Kidney tubule cell (primary cell): ENCODE data around the gene DENND4B.

Source experiments
- DNase-seq: peaks from one replicate; pipeline ENCODE4 v3.0.0-alpha.2; 2018; ENCODE audit warnings: low spot score

DENND4B gene

DNA sequence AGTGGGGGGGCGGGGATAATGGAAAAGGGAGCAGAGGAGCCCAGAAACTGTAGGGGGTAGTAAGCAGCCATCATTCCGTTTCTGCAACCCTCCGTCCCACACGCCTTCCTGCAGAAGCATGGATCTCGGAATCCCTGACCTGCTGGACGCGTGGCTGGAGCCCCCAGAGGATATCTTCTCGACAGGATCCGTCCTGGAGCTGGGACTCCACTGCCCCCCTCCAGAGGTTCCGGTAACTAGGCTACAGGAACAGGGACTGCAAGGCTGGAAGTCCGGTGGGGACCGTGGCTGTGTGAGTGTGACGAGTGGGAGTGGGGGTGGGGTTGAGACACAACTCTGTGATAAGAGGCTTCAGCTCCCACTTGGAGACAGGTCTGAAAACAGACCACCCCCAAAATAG, 21.9 kb upstream of the DENND4B start:
- no peak for DNase-seq

DNA sequence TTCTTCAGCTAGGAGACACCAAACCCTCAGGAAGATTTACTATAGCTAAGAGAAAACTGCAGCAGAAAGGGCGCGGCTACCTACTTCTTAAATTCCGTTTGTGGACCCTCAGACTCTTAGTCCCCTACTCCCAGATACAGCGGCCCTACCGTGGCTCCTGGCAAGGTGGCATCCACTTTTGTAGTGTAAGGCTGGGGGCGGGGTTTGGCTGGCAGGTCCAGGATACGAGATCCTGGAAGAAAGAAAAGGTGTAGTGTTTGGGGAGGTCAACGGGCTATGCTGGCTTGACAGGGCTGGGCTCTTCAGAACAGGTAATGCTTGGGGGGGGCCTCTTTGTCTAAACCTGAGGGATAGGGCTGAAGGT, 21.5 kb upstream of the DENND4B start:
- no peak for DNase-seq

DNA sequence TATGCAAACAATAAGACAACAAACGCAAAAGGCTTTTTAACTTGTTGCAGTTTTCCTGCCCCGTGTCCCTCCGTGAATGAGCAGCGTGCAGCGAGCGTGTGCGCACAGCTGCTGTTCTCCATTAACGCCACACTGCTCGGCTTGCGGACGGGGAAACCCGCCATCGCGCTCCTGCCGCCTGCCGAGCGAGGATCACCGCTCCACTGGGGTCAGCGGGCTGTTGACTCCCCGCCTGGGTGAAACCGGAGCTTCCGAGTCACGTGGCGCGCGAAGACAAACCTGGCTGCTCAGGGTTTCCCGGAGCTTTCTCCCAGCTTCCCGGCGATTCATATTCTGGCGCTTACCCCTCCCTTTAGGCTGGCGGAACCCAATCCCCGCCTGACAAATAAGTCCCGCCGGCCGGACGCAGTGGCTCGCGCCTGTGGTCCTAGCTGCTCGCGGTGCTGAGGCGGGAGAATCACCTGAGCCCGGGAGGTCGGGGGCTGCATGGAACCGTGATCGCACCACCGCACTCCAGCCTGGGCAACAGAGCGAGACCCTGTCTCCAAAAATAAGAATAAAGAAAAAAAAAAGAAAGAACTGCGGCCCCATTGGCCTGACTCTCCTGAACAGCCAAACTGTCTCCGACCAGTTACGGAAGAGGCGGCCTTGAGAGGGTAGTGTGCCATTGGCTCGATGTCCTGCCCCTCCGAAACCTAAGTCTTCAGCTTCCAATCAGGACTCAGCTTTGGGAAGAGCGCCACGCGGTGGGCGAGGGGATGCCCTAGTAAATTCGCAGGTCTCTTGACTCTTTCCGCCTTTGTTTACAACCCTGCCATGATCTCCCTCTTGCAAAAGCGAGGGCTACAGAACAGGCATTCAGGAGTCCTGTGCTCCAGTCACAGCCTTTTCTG, 20.8 kb upstream of the DENND4B start, which contains the start of gene CREB3L4:
TSS of gene CREB3L4 (plus strand) at position 796 of the 893 bp plus-strand sequence. CDS start 624 bp downstream, outside the sequence.
- peak; percentile 97 for DNase-seq

- peak; percentile 82 for DNase-seq
Measured at GRCh38 chr1:153963850-153964331, 17.4 kb upstream of the DENND4B start.

- peak; percentile 97 for DNase-seq
Measured at GRCh38 chr1:153963030-153963849, 16.7 kb upstream of the DENND4B start, which contains the start of gene SLC39A1. Gene SLC39A1, minus strand, starts transcription at chr1:153963537. Its CDS starts 822 bp downstream, at chr1:153962715.

DNA sequence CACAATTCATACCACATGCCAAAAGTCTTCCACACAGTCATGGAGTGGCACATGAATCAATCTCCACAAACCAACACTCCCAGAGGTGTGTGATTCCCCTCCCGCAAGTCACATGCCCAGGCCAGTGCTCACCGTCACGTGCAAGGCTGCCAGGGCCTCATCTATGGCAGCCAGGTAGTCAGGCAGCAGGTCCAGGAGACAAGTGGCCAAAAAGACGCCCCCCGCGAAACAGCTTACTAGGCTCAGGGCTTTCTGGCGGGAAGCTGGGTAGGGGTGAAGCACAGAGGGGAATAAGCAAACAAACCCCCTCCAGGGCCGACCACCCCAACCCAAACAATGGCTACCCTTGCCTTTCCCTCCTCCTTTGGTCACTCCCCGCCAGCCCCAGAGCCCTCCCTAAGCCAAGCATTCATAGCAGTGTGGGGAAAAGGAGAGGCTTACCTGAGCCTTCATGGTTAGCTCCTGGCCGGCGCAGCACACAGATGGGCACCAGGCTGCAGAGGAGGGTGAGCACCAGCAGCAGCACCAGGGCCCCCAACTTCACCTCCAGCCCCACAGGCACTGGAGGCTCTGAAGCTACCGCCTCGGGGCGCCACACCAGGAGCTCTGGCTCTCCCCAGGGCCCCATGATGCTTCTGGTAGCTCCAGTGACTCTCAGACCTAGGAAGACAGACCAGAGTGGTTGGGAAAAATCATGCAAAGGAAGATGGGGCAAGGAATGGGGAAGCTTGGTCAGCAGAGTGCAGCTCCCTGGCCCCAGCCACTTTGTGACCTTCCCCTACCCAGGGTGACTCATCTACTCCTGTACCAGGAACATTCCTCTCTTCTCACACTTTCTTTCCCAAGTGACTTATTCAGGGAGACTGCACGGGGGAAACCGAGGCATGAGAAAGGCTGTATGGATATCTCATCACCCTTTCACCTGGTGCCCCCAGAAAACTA, 15.8 kb upstream of the DENND4B start:
- DNase-seq = peak; percentile 88

DNA sequence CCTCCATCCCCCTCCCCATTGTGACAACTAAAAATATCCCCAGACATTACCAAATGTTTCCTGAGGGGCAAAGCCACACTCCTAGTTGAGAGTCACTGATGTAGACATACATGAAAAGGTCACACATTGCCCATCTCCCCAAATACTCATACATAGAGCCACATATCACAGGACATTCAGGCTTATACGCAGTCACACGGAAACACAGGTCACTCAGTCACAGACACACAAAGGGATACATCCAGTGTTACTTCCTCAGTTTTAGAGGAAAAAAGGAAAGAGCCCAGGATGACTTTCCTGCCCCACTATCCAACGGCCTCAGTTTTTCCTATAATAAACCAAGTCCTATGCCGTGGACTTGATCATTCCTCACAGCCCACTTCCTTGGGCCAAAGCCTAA, 14.9 kb upstream of the DENND4B start:
- no peak for DNase-seq

DNA sequence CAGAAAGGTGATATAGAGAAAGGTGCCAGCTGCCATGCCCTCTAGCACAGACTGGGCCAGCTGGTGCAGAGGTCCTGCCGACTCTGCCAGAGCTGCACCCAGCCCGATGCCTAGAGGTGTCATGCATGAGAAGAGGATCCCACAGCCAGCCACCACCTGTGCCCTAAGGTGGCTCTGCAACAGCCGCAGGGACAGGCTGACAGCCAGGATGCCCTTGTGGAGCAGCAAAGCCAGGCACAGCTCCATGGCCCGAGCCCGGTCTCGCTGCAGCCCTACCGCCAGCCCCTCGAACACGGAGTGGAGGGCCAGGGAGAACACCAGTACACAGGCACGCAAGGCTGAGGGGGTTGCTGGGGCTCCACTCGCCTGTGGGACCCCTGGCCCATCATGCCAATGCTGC, 13.7 kb upstream of the DENND4B start:
- no peak for DNase-seq

DNA sequence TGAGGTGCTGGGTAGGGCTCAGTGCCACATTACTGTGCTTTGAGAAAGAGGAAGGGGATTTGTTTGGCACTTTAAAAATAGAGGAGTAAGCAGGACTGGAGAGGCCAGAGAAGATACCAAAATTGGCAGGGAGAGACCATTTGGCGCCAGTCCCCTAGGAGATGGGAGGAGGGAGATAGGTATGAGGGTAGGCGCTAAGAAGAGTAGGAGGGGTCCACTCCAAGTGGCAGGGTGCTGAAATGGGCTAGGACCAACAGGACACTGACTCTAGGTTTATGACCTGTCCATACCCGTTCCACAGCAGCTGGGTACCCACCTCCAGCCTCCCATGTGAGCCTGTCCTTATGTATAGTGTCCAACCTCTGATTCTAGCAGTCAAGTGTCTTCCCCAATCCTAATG, 12.9 kb upstream of the DENND4B start:
- DNase-seq = no peak

- no peak for DNase-seq
Measured at GRCh38 chr1:153958961-153959260, 12.4 kb upstream of the DENND4B start.

DNA sequence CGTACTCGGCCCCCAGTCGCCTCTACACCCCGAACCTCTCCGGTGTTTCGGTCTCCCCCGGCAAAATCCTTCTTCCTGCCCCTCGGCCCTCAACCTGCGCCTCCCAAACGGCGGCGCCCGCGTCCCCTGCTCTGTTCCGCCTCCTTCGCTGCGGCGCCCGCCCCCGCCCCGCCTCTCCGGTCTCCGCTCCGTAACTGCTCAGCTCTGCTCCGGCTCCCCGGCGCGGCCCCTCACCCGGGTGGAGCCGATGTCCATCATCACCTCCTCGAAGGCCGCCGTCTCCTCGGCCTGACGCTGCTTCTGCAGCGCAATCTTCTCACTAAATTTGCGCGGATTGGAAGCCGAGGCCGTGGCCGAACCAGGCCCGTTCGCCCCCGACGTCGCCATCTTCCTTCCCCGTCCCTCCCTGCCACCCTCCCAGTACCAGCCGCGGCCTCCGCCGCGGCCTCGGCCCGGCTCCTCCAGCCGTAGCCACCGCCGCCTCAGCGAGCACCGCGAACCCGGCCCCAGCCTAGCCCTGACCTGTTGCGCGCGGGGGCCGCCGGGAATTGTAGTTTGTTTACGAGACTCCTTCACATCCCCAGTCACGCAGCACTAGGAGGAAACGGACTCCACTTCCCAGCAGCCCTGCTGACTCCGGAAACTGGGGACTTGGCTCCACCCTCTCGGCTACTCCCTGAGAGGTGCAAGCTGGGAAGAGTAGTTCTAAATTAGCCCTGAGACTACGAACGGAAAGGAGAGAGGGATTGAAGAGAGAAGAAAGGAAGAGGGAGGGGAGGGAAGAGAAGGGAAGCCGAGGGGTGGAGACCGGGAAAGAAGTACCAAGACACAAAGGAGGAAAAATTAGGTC, 11.8 kb upstream of the DENND4B start, which contains the start of gene CRTC2:
TSS of gene CRTC2 (minus strand) at position 502 of the 850 bp plus-strand sequence. CDS start at position 387, 115 bp downstream.
- peak; percentile 99 for DNase-seq

DNA sequence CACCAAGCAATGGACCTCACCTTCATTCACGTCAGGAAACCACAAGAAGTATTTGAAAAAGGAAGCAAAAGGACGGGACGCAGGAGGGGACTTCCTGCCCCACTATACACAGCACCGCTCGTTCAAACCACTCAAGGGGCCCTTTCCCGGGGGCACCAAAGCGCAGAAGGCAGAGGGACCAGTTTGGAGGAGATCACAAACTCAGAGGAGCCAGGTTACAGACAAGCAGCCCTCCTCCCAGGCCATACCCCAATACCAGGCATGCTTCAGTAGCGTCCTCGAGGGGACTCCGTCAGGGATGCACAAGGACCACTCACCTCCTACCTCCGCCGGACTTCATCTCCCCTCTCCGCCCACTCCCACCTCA, 11.2 kb upstream of the DENND4B start:
- DNase-seq = peak; percentile 56

- DNase-seq = no peak
Measured at GRCh38 chr1:153956997-153957715, 10.6 kb upstream of the DENND4B start.

DNA sequence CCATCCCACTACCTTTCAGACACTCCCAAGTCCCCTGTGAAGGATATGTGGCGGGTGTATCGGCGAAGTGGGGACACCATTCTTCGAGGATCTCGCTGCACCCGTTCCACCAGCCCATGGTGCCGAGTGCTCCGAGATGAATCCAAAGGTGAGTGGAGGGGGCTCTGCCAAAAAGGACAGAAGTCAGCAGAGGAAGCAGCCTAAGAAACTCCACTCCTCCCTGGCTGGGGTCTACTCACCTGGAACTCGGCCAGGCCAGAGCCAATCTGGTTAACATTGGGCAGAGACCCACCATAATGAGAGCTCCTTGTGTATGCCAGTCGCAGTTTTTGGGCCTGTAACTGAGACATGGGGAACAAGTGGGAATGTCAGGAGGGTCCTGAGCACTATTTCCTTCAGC, 8.3 kb upstream of the DENND4B start:
- DNase-seq = no peak

DNA sequence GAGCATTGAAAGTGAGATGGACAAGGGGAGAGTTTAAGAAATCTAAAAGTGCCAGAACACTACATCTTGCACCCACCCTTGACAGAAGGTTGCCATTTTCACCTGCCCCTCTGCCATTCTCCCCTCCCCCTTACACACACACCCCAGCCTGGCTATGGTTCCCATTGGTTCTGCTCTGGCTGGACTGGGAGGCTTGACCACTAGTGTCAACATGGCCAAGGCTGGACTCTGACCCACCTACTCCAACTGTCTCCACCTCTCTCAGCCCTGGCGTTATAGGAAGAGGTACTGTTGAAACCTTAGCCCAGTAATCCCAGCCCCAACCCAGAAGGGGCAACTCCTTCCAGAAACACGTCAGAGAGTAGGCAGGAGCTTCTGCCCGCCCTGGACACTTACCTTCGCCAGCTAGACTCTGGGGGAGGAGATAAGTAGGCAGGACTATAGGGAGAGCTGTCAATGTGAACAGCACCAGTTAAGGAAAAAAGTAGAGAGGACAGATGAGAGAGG, 7.4 kb upstream of the DENND4B start:
- no peak for DNase-seq

DNA sequence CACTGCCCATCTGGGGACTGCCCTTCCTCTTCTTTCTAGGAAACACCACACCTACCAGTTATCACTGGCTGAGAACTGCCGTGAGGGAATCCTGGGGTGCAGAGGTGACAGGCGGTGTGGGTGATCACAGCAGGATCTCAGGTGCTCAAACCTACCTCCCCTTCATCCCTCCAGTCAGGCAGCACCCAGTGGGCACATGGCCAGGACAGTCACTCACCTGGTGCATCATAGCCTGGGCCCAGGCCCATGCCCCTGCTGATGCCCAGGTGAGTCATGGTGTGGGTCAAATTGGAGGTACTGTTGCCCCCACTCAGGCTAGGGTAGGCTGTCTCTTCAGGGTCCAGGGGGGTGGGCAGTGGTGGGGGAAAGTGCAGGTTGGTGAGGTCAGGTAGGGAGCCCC, 5.3 kb upstream of the DENND4B start:
- peak; percentile 45 for DNase-seq

DNA sequence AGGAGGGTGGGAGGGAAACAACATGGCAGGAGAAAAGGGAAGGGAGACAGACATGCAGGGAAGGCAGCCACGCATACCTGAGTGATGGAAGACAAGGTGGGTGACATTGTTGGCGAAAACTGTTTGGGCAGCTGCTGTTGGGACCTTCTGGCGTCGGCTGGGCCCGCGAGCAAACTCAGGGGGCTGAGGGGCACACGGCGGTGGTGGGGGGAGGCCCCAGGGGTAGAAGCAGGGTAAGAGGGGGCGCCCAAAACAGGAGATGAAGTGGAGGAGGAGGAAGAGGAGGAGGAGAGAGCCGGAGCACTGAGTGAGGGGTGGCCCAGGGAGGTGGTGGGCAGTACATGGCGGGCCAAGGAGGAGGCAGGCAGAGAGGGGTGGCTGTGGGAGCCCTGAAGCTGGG, 4.7 kb upstream of the DENND4B start:
- DNase-seq = no peak

GRCh38 chr1:153945795-153946621, 510 bp downstream of the DENND4B start:
- peak; percentile 78 for DNase-seq
